ENCODE data around the gene INCENP. TPM values are rescaled to one million over a fixed set of nuclear protein-coding genes. Genes with fewer than 3 reads are reported as not detected.

Gene INCENP
- total RNA-seq, 2 experiments from 2014 or later: 128 to 133 TPM

DNA sequence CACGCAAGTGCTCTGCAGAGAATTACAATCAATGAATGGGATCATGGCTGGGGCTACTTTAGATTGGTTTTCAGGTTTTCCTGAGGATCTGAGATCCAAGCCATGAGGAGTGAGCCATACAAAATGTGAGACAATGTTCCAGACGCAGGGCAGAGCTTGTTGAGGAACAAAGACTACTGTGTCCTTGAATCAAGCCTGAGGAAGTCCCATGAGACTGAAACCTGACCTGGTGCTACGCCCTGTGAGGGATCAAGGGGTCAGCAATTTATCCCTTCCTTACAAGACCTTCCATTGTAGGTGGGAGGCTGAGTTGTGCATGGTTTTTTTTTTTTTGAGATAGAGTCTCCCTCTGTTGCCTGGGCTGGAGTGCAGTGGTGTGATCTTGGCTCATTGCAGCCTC is 2.1 kb downstream of the INCENP start:
- Mint-ChIP-seq H3K9me3 (no peaks in the 10 kb centered on the region), H3K4me1 (ENCODE audit: low read depth) (peaks cover 22% of the 10 kb centered on the region), H3K36me3 (peaks cover 45% of the 10 kb centered on the region), H3K27me3 (no peaks in the 10 kb centered on the region), H3K27ac (no peak overlapping the region), H3K4me3 (peak overlapping the region; percentile 98)
- ChIA-PET CTCF (no interaction called here), POLR2A (interaction anchor here (1.2 kb wide), 1 partner anchor 730 kb away, joined by 3 read pairs; no protein-coding TSS in a partner anchor)
- DNase-seq: no peak
- intact Hi-C loops (cut with micrococcal nuclease): no loop called here

- ChIA-PET CTCF (interaction anchor here (1.1 kb wide), 2 partner anchors 19 to 228 kb away, joined by 3 to 6 read pairs; no protein-coding TSS in a partner anchor), POLR2A (no interaction called here)
- H3K27me3 Mint-ChIP-seq: no peaks in the 10 kb centered on the region
- H3K9me3 Mint-ChIP-seq: no peaks in the 10 kb centered on the region
- no peak for DNase-seq
- H3K4me3 Mint-ChIP-seq: no peak overlapping the region
- intact Hi-C loops (cut with micrococcal nuclease): no loop called here
- H3K4me1 Mint-ChIP-seq (ENCODE audit: low read depth): peaks cover 27% of the 10 kb centered on the region
- H3K27ac Mint-ChIP-seq: no peak overlapping the region
- H3K36me3 Mint-ChIP-seq: peaks cover 55% of the 10 kb centered on the region
These were observed 3.6 kb downstream of the INCENP start for GRCh38 chr11:62127426-62127825.

- peaks cover 60% of the 10 kb centered on the region for H3K36me3 Mint-ChIP-seq
These were observed 4.3 kb downstream of the INCENP start for GRCh38 chr11:62127941-62128770.

DNA sequence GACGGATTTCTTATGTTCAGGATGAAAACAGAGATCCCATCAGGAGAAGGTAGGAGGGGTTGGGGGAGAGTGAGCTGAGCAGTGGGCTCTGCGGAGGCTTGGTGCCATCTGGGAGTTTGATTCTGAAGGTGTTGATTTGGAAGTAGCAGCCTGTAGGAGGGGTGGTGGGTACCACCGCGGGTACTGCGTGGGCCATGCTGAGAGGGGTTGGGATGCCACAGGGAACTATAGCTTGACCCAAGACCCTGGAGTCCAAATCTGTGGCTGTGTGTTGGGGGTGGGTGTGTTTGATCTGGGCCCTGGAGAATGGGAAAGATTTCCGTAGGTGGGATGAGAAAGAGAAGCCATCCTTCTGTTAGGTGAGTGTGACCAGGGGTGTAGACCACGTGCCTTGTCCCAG is 5.0 kb downstream of the INCENP start:
- no peaks in the 10 kb centered on the region for H3K9me3 Mint-ChIP-seq
- H3K27ac Mint-ChIP-seq: no peak overlapping the region
- H3K36me3 Mint-ChIP-seq: peaks cover 60% of the 10 kb centered on the region
- no peak for DNase-seq
- CTCF ChIA-PET: interaction anchor here (1.0 to 2.6 kb wide), 2 partner anchors 21 to 47 kb away, joined by 4 to 9 read pairs; no protein-coding TSS in a partner anchor
- POLR2A ChIA-PET: no interaction called here
- peaks cover 29% of the 10 kb centered on the region for H3K4me1 Mint-ChIP-seq (ENCODE audit: low read depth)
- intact Hi-C loops (cut with micrococcal nuclease): no loop called here
- H3K27me3 Mint-ChIP-seq: no peaks in the 10 kb centered on the region
- H3K4me3 Mint-ChIP-seq: no peak overlapping the region

More at GRCh38 chr11:62127941-62128770, 4.3 kb downstream of the INCENP start:
- Mint-ChIP-seq H3K4me3 (no peak overlapping the region), H3K27ac (no peak overlapping the region), H3K4me1 (ENCODE audit: low read depth) (peaks cover 31% of the 10 kb centered on the region), H3K9me3 (no peaks in the 10 kb centered on the region), H3K27me3 (no peaks in the 10 kb centered on the region)
- intact Hi-C loops (cut with micrococcal nuclease): no loop called here
- DNase-seq: no peak
- ChIA-PET CTCF (interaction anchor here (1.1 kb wide), 1 partner anchor 229 kb away, joined by 3 read pairs; no protein-coding TSS in a partner anchor), POLR2A (no interaction called here)

- POLR2A ChIA-PET: interaction anchor here (1.1 kb wide), 1 partner anchor 27 kb away, joined by 3 read pairs; no protein-coding TSS in a partner anchor
- DNase-seq: peak; percentile 3
- Mint-ChIP-seq H3K9me3 (no peaks in the 10 kb centered on the region), H3K4me1 (ENCODE audit: low read depth) (peaks cover 32% of the 10 kb centered on the region), H3K27me3 (no peaks in the 10 kb centered on the region), H3K36me3 (peaks cover 58% of the 10 kb centered on the region), H3K4me3 (no peak overlapping the region), H3K27ac (no peak overlapping the region)
- intact Hi-C loops (cut with micrococcal nuclease): no loop called here
- CTCF ChIA-PET: interaction anchor here (1.0 to 2.6 kb wide), 4 partner anchors 22 to 248 kb away, joined by 3 to 9 read pairs (median 4); no protein-coding TSS in a partner anchor
These were observed 5.9 kb downstream of the INCENP start for GRCh38 chr11:62129590-62130282.

GRCh38 chr11:62130283-62131169 is 6.7 kb downstream of the INCENP start:
- peaks cover 56% of the 10 kb centered on the region for H3K36me3 Mint-ChIP-seq

GRCh38 chr11:62131170-62131464 is 7.3 kb downstream of the INCENP start:
- POLR2A ChIA-PET: no interaction called here
- CTCF ChIA-PET: interaction anchor here (2.6 kb wide), 1 partner anchor 23 kb away, joined by 9 read pairs; no protein-coding TSS in a partner anchor
- H3K27ac Mint-ChIP-seq: no peak overlapping the region

More at GRCh38 chr11:62130283-62131169, 6.7 kb downstream of the INCENP start:
- peak; percentile 7 for DNase-seq
- Mint-ChIP-seq H3K27ac (no peak overlapping the region), H3K4me3 (no peak overlapping the region), H3K9me3 (no peaks in the 10 kb centered on the region), H3K4me1 (ENCODE audit: low read depth) (peaks cover 27% of the 10 kb centered on the region), H3K27me3 (no peaks in the 10 kb centered on the region)
- intact Hi-C loops (cut with micrococcal nuclease): no loop called here
- POLR2A ChIA-PET: interaction anchor here (1.1 kb wide), 1 partner anchor 26 kb away, joined by 3 read pairs; no protein-coding TSS in a partner anchor
- CTCF ChIA-PET: interaction anchor here (1.3 to 2.6 kb wide), 3 partner anchors 22 to 247 kb away, joined by 3 to 9 read pairs (median 3); no protein-coding TSS in a partner anchor

DNA sequence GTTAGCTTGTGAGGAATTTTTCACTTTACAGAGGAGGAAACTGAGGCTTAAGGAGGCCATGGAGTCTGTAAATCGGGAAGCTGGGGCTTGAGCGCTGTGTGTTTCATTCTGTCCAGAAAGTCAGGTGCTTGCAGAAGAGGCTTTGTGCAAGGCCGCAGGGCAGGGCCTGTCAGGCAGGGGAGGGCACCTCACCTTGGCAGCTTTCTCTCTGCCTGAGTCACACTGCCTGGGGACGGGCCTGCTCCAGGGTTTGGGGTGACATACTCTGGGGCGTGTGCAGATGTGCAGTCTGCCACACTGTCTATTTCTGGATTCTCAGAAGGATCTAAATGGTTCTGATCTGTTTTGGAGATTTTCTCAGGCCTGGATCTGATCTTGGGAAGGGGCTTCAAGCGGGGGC is 8.4 kb downstream of the INCENP start:
- Mint-ChIP-seq H3K27me3 (no peaks in the 10 kb centered on the region), H3K4me3 (no peak overlapping the region), H3K27ac (no peak overlapping the region), H3K4me1 (ENCODE audit: low read depth) (peaks cover 21% of the 10 kb centered on the region), H3K9me3 (no peaks in the 10 kb centered on the region), H3K36me3 (peaks cover 51% of the 10 kb centered on the region)
- ChIA-PET POLR2A (interaction anchor here (0.6 kb wide), 1 partner anchor 327 kb away, joined by 3 read pairs; no protein-coding TSS in a partner anchor), CTCF (interaction anchor here (1.5 kb wide), 1 partner anchor 25 kb away, joined by 4 read pairs; no protein-coding TSS in a partner anchor)
- intact Hi-C loops (cut with micrococcal nuclease): no loop called here
- peak; percentile 8 for DNase-seq

More at GRCh38 chr11:62131170-62131464, 7.3 kb downstream of the INCENP start:
- Mint-ChIP-seq H3K36me3 (peaks cover 55% of the 10 kb centered on the region), H3K27me3 (no peaks in the 10 kb centered on the region), H3K4me3 (no peak overlapping the region), H3K9me3 (no peaks in the 10 kb centered on the region), H3K4me1 (ENCODE audit: low read depth) (peaks cover 21% of the 10 kb centered on the region)
- intact Hi-C loops (cut with micrococcal nuclease): no loop called here
- DNase-seq: peak; percentile 2

- Mint-ChIP-seq H3K27ac (no peak overlapping the region), H3K9me3 (no peaks in the 10 kb centered on the region), H3K4me1 (ENCODE audit: low read depth) (peaks cover 17% of the 10 kb centered on the region), H3K27me3 (no peaks in the 10 kb centered on the region), H3K4me3 (no peak overlapping the region), H3K36me3 (peaks cover 49% of the 10 kb centered on the region)
- intact Hi-C loops (cut with micrococcal nuclease): no loop called here
- no peak for DNase-seq
- POLR2A ChIA-PET: interaction anchor here (0.6 kb wide), 1 partner anchor 327 kb away, joined by 3 read pairs; no protein-coding TSS in a partner anchor
- CTCF ChIA-PET: interaction anchor here (1.5 kb wide), 1 partner anchor 25 kb away, joined by 4 read pairs; no protein-coding TSS in a partner anchor
These were observed 9.0 kb downstream of the INCENP start for GRCh38 chr11:62132689-62133293.

DNA sequence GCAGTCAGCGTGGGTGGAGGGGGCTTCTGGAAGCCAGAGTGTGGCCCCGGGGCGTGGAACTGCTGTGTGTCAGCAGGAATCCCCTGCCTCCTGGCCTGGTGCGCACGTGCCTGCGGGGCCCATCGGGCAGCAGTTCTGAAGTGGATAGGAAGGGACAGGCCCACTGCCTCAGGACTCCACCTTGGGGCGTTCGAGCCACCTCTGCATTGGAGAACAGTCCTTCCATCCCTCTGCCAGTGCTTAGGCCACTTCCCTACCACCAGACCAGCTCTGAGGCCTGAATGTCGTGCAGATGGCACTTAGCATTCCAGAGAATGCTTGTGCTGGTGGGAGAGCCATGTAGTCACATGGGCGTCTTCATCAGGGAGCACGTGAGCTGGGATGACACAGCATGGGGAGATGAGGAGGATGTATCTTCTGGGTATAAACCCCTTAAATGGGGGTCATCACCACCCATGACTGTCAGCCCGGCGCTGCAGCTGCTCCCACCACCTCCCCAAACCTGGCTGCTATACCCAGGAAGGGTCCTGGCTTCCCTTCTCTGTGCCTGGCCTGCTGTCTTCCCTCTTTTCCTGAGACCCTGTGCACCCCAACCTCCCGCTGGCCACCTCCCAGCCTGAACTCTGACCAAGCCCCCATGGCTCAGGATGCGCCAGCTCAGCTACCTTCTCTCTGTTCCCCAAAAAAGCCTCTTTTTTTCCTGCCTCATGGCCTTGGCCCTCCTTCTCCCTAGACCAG is 9.7 kb downstream of the INCENP start:
- no peaks in the 10 kb centered on the region for H3K27me3 Mint-ChIP-seq
- peaks cover 17% of the 10 kb centered on the region for H3K4me1 Mint-ChIP-seq (ENCODE audit: low read depth)
- peak; percentile 7 for DNase-seq
- no peak overlapping the region for H3K4me3 Mint-ChIP-seq
- H3K36me3 Mint-ChIP-seq: peaks cover 43% of the 10 kb centered on the region
- POLR2A ChIA-PET: no interaction called here
- H3K27ac Mint-ChIP-seq: no peak overlapping the region
- intact Hi-C loops (cut with micrococcal nuclease): no loop called here
- CTCF ChIA-PET: interaction anchor here (2.8 kb wide), 1 partner anchor 25 kb away, joined by 9 read pairs; no protein-coding TSS in a partner anchor
- H3K9me3 Mint-ChIP-seq: no peaks in the 10 kb centered on the region

Data from activated CD4-positive, alpha-beta memory T cell treated with anti-CD3 and anti-CD28 coated beads for 36 hours (primary cell).